ENCODE measurements around the gene ADCY5.

The ADCY5 gene

DNA sequence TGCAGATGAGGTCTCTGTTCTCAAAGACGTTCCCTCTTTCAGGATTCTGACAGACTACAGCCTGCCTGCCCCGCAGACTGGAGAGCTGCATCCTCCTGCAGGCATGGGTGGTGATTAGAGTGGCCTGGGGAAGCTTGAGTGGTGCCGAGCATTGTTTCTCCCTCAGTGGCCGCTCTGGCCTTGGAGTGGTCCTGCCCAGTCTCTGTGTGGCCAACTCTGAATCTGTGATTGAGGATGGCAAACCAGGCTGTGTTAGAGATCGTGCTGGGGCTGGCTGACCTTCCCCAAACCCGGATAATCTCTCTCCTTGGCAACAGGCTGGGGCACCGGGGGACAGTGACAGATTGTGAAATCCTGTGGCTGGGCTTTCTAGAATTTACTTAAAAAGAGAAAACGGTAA is 11.0 kb upstream of the ADCY5 start:
- no peak for DNase-seq (ENCODE audit: low read depth in 4 of 4, low spot score in 1 of 4)

DNA sequence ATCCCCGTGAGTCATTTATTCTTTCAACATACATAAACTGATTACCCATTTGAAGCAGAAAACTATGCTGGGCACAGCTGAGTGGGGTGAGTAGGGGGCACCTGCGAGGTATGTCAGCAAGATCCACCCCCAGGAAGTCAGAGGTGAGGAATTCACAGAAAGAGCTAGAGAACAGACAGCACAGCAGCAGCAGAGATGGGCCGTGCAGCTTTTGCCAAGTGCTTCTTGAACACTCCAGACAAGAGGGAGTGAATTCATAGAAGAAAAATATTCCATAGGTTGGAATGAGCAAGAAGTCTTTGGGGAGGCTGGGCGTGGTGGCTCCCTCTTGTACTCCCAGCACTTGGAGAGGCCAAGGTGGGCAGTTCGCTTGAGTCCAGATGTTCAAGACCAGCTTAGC is 9.4 kb upstream of the ADCY5 start:
- DNase-seq (ENCODE audit: low read depth in 4 of 4, low spot score in 1 of 4), result no peak

- no peak for DNase-seq (ENCODE audit: low read depth in 4 of 4, low spot score in 1 of 4)
Measured at GRCh38 chr3:123457841-123458240, 9.0 kb upstream of the ADCY5 start.

DNA sequence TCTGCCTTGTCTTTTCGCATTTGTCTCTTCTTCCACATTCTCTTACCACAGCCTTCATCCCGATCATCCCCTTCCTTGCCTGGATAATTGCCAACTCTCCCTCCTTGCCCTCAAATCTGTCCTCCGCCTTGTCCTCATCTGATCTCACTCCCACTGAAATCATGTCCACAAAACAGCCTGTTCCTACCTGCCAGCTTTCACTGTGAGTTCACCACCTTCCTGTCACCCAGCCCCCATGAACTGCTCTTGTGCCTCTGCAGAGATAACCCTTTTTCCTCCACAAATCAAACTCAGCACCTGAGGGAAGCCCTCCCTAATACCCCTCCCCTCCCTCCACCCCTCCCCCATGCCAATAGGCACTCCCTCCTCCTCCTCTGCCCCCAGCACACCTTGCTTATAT is 4.8 kb upstream of the ADCY5 start:
- DNase-seq (ENCODE audit: low read depth in 4 of 4, low spot score in 1 of 4), result no peak

- DNase-seq (ENCODE audit: low read depth in 4 of 4, low spot score in 1 of 4), result no peak
Measured at GRCh38 chr3:123451186-123451585, 2.3 kb upstream of the ADCY5 start.

GRCh38 chr3:123449997-123450604 is 1.2 kb upstream of the ADCY5 start:
- DNase-seq (ENCODE audit: low read depth in 4 of 4, low spot score in 1 of 4), result no peak

DNA sequence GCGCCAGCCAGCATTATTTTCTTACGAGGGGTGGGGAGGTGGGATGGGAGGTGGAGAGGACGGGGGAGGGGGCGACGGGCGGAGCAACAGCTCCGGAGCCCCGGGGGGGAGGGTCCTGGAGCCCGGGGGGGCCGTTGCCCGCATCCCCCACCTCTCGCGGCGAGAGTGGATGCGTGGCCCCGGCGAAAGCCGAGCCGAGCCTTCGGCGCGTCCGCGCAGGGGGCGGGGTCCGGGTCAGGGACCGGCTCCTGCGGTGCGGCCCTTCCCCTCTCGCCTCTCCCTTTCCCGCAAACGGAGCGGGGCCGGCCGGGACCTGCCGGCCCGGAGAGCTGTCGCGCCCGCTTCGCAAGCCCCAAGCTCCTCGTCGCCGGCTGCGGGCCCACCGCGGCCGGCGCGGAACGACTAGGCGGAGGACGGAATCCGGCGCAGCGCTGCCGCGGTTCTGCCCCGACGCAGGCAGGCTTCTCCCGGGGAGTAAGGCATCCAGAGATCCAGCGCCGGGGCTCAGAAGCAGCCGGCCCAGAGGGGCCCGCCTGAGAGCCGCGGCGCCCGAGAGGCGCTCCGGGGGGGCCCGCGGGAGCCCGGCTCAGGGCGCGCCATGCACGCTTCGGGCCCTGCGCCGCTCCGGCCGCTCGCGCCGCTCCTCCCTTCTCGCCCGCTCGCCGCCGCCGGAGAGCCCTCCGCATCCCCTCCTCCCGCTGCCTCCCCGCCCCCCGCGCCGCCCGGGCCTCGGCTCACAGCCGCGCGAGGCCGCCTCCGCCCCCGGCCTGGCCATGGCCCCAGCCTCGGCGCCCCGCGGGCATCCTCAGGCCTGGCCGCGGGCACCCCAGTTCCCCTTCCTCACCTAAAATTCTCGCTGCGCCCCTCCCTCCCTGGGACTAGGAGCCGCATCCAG is 459 bp upstream of the ADCY5 start:
- no peak for DNase-seq (ENCODE audit: low read depth in 4 of 4, low spot score in 1 of 4)

- peak in 2 of 4 experiments; percentile 14 to 21 for DNase-seq (ENCODE audit: low read depth in 4 of 4, low spot score in 1 of 4)
Measured at GRCh38 chr3:123447749-123448517, 957 bp downstream of the ADCY5 start.

GRCh38 chr3:123447416-123447748 is 1.5 kb downstream of the ADCY5 start:
- no peak for DNase-seq (ENCODE audit: low read depth in 4 of 4, low spot score in 1 of 4)

DNA sequence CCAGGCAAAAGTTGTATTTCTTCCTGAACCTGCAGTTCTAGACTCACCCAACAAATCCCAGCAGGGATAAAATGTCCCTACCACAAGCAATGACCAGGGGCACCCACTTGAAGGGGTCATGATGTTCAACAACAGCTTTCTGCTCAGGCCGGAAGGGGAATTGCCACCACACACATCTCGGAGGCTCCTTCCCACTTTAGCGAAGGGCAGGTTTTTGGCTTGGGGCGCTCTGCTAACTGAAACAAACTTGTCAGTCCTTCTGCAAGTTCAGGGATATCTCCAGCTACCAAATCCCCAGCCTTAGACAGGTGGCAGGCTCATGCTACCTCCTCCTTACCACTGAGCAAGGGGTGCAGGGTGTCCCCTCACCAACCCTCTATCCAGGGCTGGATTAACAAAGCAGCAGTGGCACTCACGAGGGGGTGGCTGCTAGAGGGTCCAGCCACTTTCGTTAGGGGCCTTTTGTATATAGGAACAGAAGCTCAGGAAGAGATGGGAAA is 2.2 kb downstream of the ADCY5 start:
- no peak for DNase-seq (ENCODE audit: low read depth in 4 of 4, low spot score in 1 of 4)

- no peak for DNase-seq (ENCODE audit: low read depth in 4 of 4, low spot score in 1 of 4)
Measured at GRCh38 chr3:123446210-123446609, 2.7 kb downstream of the ADCY5 start.

DNA sequence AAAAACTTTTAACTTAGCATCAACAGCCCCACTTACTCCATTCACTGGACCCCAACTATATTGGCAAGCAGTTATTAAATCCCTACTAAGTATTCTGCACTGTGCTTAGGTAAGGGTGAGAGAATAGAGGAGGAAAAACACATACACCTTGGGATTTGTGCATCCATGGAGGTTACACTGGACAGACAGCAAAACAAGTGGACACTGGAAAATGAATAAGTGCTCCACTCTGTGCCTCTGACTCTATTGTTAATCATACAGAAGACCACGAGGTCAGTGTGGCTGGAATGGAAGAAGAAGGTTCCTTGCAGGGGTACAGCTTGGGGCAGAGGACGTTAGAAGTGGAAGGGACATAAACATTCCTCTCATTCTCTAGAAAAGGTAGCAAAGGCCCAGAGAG is 3.2 kb downstream of the ADCY5 start:
- no peak for DNase-seq (ENCODE audit: low read depth in 4 of 4, low spot score in 1 of 4)

- DNase-seq (ENCODE audit: low read depth in 4 of 4, low spot score in 1 of 4), result no peak
Measured at GRCh38 chr3:123444744-123445143, 4.1 kb downstream of the ADCY5 start.

GRCh38 chr3:123444023-123444422 is 4.9 kb downstream of the ADCY5 start:
- no peak for DNase-seq (ENCODE audit: low read depth in 4 of 4, low spot score in 1 of 4)

GRCh38 chr3:123442908-123443307 is 6.0 kb downstream of the ADCY5 start:
- no peak for DNase-seq (ENCODE audit: low read depth in 4 of 4, low spot score in 1 of 4)

DNA sequence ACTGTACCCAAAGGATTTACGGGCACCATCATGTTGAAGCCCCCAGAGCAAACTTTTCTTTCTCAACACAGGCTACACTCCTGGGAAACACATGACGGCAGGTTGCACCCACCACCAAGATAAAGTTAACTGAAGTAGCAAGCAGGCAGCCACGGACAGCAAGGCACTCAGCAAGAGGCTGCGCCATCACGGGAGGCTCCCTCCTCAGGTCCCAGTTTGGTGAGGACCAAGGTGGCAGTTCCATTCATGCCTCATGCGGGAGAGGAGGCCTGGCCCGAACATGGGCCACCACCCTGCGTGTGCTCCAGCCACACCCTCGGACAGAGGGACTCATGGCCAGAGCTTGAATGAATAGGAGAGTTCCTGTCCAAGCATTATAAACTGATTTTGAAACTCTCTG is 6.8 kb downstream of the ADCY5 start:
- no peak for DNase-seq (ENCODE audit: low read depth in 4 of 4, low spot score in 1 of 4)

DNA sequence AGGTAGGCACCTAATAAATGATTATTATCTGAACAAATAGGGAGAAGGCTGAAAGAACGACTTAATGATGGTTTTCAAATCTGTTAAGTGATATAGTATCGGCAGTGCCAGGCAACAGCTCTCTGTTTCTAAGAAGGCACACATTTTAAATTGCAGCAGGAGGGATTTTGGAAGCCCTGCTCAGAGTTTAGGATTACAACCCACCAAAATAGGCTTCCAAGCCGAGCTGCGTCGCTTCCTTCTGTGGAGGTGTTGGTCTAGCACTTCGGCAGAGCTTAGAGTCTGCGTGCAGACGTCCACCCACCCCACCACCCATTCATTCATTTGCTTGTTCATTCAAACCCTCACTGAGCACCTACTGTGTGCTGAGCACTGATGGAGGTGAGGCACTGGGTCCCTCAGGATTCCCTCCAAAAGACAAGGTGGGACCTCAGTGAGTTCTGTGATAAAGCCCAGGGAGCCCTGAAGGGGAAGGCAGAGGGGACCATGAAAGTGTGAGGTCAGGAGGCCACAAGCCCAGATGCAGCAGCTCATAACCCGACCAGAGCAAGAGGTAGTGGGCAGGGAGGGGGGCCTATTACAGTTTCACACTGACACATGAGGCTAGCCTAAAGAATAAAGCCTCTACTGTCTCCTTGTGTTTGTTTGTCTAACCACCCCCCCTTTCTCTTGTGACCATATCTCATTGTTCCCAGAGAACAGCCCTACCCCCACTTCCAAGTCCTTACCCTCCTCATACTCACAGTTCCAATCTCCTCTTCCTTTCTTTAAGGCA is 8.9 kb downstream of the ADCY5 start:
- DNase-seq (ENCODE audit: low read depth in 4 of 4, low spot score in 1 of 4), result no peak

DNA sequence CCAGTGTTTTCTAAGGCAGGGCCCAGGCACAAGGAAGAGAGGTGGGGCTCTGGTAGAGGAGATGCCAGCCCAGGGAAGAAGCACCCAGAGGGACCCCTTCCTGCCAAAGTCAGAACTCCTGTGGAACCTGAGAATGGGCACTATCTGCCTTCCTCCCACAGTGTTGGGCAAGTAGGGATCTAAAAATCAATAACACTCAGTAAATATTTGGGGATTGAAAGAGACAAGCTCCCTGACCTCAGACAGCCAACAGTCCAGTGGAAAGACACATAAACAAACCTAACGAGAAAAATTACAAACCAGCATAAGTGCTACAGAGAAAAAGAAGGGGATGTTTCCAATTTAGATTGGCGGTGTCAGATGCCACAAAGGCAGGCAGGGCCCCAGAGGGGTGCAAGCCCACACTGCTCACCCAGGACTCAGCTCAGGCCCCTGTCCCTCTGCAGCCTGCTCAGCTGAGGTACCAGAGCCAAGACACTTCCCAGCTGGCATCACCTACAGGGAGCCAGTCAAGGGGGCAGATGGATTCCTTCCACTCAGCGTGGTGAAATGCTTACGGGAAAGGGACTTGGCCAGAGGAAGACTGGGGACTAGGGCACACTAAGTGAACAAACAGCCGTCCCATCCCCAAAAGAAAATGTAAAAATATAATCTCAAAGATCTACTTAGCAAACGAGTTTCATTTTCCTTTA is 15.9 kb downstream of the ADCY5 start:
- DNase-seq (ENCODE audit: low read depth in 4 of 4, low spot score in 1 of 4), result no peak

- no peak for DNase-seq (ENCODE audit: low read depth in 4 of 4, low spot score in 1 of 4)
Measured at GRCh38 chr3:123431658-123432324, 17.1 kb downstream of the ADCY5 start.

Measured in stimulated activated CD4-positive, alpha-beta T cell treated with anti-CD3 and anti-CD28 coated beads, Interleukin-1b, Interleukin-23, amount 100 ng/mL, for 24 hours (primary cell).